ENCODE data around the gene TRH.

GRCh38 chr3:129933471-129933870 lies 41.0 kb upstream of the TRH start:
- TF ChIP-seq EP300 (IDR thresholded peaks at IDR 0.05) (no peak), CTCF (IDR thresholded peaks at IDR 0.05) (no peak)

Data from upper lobe of left lung (tissue), 4 donors.